ENCODE results near the gene SLC35F5. TPM values are rescaled to one million over a fixed set of nuclear protein-coding genes. Genes with fewer than 3 reads are reported as not detected.

SLC35F5 gene
- total and polyA plus RNA-seq, 2 experiments from 2014 or later: 10.9 to 30.5 TPM

- TF ChIP-seq ZNF114 (CRISPR knock-in tag; IDR thresholded peaks at IDR 0.05) (no peak), ETS1 (IDR thresholded peaks at IDR 0.05) (no peak), NANOG (IDR thresholded peaks at IDR 0.05; ENCODE audit: borderline replicate concordance) (no peak), POLR2AphosphoS5 (IDR thresholded peaks at IDR 0.05; ENCODE audit: low read depth) (no peak)
Observed at GRCh38 chr2:113723411-113723810, 33.0 kb downstream of the SLC35F5 start (continued).

- ATAC-seq: no peak
- Mint-ChIP-seq H3K27me3 (ENCODE audit: insufficient read depth, low read depth, poor library complexity) (no peaks in the 10 kb centered on the region), H3K4me1 (no peaks in the 10 kb centered on the region), H3K36me3 (ENCODE audit: low read depth) (peaks cover 3% of the 10 kb centered on the region; the same call in 1 of the 3 replicates), H3K27ac (no peak overlapping the region), H3K9me3 (no peaks in the 10 kb centered on the region), H3K4me3 (no peak overlapping the region)
- DNase-seq (ENCODE audit: low spot score): peak; percentile 34
- Histone ChIP-seq H3K4me2 (no peak overlapping the region), H3F3A (replicated peaks; ENCODE audit: low read depth) (no peaks in the 10 kb centered on the region), H3K27me3 (ENCODE audit: insufficient read depth) (no peaks in the 10 kb centered on the region), H3K9me2 (ENCODE audit: insufficient read depth) (no peaks in the 10 kb centered on the region), H3K4me3 (no peak overlapping the region), H3K36me3 (ENCODE audit: insufficient read depth) (peaks cover 4% of the 10 kb centered on the region; the same call in 1 of the 2 replicates), H2AFZ (no peak overlapping the region), H3K27ac (ENCODE audit: low read depth) (no peak overlapping the region), H3K4me1 (ENCODE audit: insufficient read depth) (no peaks in the 10 kb centered on the region), H4K20me1 (replicated peaks; ENCODE audit: insufficient read depth) (no peaks in the 10 kb centered on the region; the same call in 1 of the 2 replicates), H3K79me2 (replicated peaks; ENCODE audit: insufficient read depth) (no peaks in the 10 kb centered on the region)
- TF ChIP-seq CTCF (conservative IDR thresholded peaks at IDR 0.05; ENCODE audit: low read depth in 2 of 2) (peak in 1 of 2 experiments; percentile 55; a peak in 3 of 4 replicates), NANOG (IDR thresholded peaks at IDR 0.05; ENCODE audit: borderline replicate concordance) (no peak)
Observed at GRCh38 chr2:113720167-113720566, 36.3 kb downstream of the SLC35F5 start.

GRCh38 chr2:113716291-113716690 is 40.2 kb downstream of the SLC35F5 start:
- H3K27ac Mint-ChIP-seq: no peak overlapping the region
- H3K4me1 ChIP-seq (ENCODE audit: insufficient read depth): no peaks in the 10 kb centered on the region
- H3K27ac ChIP-seq (ENCODE audit: low read depth): no peak overlapping the region
- DNase-seq (ENCODE audit: low spot score) (no peak), ATAC-seq (no peak)
- H3K27me3 ChIP-seq (ENCODE audit: insufficient read depth): no peaks in the 10 kb centered on the region
- no peaks in the 10 kb centered on the region for H4K20me1 ChIP-seq (replicated peaks; ENCODE audit: insufficient read depth)
- H3K4me3 ChIP-seq: no peak overlapping the region
- no peaks in the 10 kb centered on the region for H3K9me2 ChIP-seq (ENCODE audit: insufficient read depth)
- H3F3A ChIP-seq (replicated peaks; ENCODE audit: low read depth): no peaks in the 10 kb centered on the region
- no peaks in the 10 kb centered on the region for H3K27me3 Mint-ChIP-seq (ENCODE audit: insufficient read depth, low read depth, poor library complexity)
- no peaks in the 10 kb centered on the region for H3K9me3 Mint-ChIP-seq
- peaks cover 4% of the 10 kb centered on the region; the same call in 1 of the 3 replicates for H3K36me3 Mint-ChIP-seq (ENCODE audit: low read depth)
- H3K36me3 ChIP-seq (ENCODE audit: insufficient read depth): no peaks in the 10 kb centered on the region; the same call in 1 of the 2 replicates
- no peaks in the 10 kb centered on the region for H3K4me1 Mint-ChIP-seq
- no peak overlapping the region for H3K4me2 ChIP-seq
- no peak overlapping the region for H2AFZ ChIP-seq
- no peaks in the 10 kb centered on the region for H3K79me2 ChIP-seq (replicated peaks; ENCODE audit: insufficient read depth)
- H3K4me3 Mint-ChIP-seq: no peak overlapping the region
- TF ChIP-seq ZNF462 (CRISPR knock-in tag; IDR thresholded peaks at IDR 0.05): no peak
- no peak for TF ChIP-seq STAT1 (IDR thresholded peaks at IDR 0.05; ENCODE audit: unreplicated experiment)
- no peak for TF ChIP-seq JUNB (IDR thresholded peaks at IDR 0.05; ENCODE audit: unreplicated experiment)
- TF ChIP-seq EZH2phosphoT487 (IDR thresholded peaks at IDR 0.05; ENCODE audit: unreplicated experiment): no peak

Data from GM23338 (cell line).